ENCODE data around the gene DCLK1.

Gene DCLK1

DNA sequence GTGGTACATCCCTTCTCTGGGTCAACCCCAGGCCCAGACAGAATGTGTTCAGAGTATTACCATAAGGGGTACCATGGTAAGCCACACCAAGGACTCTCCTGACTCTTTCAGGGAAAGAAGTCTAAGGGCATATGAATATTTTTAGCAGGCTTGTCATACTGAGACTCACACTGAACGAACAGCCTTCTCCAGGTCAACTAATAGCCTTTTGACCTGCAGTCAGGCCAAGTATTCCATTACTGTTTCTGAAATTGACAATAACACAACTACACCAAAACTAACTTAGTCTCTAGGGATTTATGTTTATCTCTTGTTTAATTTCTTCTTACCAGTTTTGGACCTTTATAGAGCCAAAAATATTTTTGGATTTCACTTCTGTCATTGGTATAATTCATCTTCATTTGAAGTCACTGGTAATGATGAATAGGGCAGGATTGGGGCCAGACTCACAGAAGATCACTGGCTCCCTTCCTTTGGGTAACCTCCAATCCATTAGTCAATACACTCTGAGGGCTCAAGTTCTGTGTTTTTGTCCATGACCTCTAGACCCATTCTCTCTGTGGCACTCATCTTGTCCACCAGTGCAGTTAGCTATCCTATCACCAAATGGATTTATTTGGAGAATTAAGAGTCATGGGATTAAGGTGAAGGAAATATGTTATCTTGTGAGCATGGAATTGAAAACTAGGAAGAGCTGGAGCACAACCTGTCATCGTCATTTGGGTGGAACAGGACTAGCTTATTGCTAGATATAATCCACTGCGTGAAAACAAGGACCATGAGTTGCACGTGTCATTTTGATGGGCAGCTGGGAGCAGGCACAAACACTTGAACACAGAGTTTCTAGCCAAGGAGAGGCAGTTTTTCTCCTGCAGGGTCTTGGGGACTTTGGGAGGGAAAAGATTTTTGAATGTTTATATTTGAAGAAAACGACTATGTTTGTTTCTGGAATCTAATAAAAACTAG, 313.3 kb downstream of the DCLK1 start:
- no peak for DNase-seq

DNA sequence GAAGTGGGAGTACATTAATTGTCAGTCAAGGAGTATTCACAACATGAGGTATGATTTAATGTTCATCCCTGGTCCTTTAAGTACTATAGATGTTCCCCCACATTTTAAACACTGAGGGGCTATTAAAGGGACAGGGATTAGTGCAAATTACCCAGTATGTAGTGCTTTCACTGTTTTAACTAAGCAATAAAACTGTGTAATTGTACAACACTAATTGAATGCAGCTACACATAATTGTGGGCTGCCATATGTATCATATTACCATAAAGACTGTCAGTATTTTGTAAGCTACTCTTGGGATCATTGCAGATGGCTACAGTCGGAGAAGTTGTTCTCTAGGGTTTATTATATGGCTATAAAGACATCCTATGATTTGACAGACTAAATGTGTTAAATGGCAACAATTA, 316.6 kb downstream of the DCLK1 start:
- DNase-seq = no peak

DNA sequence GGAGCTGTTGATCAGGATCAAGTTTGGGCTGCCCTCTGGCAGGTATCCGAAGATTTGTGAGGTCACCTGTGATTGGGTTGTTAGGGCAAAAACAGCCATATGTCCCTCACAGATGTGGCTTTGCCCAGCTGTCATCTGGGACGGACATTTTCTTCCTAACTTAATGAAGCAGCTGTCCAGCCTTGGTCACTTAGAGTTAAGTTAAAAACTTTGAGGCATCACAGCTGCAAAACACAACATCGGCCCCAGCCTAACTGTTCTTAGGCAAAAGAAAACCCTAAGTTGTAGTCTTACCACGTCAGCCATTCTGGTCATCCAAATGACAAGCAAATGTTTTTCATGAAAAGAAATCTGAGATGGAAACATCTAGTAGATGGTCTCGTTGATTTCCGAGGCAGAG, 318.4 kb downstream of the DCLK1 start:
- DNase-seq = no peak

DNA sequence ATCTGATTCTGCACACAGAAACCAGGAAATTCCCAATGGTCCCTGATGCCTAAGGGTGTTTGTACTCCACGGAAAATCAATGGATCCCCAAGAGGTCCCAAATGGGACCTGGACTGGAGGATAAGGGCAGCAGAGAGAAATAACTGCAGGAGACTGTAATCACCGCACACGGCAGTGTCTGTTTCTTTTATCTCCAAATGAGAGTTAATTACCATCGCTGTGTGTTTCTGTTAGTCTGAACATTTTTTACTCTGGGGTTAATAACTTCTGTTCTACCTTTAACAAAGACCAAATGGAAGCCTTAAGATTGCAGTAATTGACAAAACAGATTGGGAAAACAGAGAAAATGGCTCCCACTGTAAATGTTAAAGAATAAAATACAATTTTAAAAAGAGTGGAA, 320.9 kb downstream of the DCLK1 start:
- no peak for DNase-seq

DNA sequence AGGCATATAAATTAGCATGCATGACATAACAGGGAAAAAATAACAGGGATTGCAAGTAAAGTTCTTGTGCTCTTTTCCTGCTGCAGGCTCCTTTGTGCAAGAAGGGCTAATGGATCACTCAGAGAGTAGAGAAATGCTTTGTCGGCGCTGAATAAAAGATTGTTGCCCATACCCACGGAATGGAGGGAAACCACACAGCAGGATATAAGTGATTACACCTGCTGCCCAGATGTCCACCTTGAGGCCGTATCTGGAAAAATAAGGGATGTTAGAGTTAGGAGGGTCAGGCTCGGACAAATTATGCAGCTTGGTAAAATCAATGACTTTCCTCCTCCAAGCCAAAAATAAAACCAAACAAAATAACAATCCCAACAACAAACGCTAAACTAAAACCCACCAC, 322.3 kb downstream of the DCLK1 start:
- no peak for DNase-seq

DNA sequence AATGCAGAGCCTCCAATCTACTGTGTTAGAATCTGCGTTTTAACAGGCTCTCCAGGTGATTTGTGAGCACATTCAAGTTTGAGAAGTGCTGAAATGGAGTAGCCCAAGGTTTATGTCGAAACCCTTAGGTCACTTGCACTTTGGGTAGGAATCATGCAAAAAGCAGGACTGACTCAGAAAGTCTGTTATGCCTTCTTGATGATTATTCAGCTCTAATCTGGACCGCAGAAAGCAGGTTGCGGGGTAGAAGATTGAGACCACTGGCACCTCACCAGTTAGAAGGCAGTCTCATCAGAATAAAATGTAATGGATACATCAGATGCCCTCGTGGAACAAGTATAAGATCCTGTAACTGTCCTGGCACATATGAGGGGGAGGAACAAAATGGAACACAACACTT, 326.3 kb downstream of the DCLK1 start:
- DNase-seq = no peak

DNA sequence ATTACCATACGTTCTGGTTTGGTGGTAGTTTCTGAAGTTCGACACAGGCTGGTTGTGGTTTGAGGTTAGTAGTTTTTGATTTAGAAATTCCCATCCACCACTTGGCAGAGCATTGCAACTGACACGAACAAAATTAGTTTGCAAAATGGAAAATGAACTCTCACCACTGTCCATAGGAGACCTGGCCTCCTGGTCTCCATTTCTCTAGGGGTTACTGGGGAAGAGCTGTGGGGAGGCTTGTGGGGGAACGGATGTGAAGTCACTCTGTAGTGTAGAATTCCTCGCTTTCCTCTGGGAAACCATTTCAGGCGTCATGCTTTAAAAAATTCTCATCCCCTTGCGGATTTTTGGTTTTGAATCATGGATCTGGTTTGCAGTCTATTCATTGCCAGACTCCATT, 333.2 kb downstream of the DCLK1 start:
- DNase-seq = no peak

DNA sequence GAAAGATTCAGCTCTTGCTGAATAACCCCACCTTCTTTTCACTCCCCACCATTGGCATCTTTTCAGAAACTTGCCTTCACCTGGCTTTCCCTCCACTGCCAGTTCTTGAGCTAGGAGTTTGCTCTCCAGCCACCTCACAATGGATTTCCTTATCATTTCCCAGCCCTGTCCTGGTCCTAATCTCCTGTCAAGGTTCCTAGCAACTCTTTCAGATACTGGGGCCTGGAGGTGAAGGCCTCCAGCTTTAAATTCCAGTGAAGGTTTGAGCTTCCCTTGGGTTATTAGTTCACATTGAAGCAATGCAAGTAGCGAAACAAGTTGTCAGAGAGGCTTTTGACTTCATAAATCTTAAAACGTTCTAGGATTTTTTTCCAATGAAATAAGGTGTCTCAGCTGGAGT, 333.9 kb downstream of the DCLK1 start:
- DNase-seq = no peak

DNA sequence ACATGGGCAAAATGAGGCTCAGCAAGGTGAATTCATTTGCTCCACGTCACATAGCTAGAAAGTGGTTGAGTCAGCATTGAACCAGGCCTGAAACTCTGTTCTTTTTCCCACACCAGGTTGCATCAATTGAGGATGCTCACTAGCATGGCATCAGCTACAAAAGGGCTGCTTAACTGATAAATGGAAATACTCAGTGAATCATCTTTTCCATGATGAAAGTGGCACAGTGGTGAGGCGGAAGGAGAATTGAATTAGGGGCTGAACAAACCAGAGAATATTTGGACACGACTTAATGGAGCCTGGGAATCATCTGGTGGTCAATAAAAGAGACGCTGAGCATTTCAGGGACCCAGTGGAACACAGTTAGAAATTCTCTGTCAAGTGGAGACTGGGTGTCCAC, 334.6 kb downstream of the DCLK1 start:
- no peak for DNase-seq

DNA sequence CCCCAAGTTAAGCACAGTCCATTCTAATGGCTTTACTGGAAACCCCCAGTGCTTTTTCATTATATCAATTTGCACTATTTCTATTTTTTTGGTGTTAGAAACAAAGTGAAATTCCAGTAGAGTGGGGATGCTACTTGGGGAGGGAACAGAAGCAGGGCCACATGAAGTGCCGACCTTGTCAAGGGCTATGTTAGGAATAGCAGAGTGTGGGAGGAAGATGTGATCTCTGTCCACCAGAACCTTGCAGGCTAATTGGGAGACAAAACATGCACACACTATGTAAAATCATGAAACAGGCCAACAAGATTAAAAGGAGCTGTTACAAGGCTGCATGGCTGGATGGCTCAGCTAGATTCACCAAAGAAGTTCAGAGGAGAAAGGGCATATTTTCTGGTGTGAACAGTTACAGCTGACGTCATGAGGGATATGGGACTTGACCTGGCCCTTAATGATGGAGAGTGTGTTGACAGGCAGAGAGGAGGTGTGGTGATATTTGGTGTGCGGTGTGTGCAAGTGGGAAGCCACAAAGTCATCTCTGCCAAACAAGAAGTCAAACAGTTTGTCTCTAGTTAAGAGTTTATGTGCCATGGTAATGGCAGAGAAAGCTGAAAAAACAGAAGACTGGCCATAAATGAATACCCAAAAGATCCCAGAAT, 336.3 kb downstream of the DCLK1 start:
- no peak for DNase-seq

DNA sequence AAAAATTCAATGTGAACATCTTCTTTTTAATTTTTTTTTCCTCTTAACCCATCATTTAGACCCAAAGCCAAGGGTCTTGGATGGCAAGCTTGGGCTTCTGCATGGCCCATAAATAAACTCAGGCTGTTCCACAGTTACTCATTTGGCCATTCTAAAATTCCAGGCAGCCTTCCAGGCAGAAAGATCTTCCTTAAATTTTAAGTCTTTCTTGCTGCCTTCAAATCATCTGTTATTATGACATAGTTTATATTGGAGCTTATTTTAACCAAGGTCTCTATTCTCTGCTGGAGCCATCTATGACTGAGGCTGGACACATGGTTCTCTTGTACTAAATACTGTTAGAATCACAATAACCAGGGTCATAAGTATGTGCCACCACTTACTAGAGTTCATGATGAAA, 337.4 kb downstream of the DCLK1 start:
- no peak for DNase-seq

DNA sequence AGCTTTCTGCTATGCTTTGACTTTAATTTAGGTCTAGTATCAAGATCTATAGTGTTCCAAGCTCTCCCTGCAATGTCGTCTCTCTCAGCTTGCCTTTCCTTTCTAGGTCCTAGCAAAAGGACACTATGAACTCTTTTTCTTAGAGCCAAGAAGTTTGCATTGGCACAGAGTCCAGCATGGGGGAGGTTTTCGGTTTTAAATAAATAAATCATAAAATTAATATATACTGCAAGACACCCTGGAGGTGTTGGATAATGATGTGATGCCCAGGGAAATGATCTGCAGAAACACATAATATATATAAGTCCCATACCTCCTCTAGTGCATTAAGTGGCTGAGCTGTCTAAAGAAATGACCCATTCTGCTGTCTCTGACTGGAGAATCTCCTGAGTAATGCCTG, 338.3 kb downstream of the DCLK1 start:
- no peak for DNase-seq

DNA sequence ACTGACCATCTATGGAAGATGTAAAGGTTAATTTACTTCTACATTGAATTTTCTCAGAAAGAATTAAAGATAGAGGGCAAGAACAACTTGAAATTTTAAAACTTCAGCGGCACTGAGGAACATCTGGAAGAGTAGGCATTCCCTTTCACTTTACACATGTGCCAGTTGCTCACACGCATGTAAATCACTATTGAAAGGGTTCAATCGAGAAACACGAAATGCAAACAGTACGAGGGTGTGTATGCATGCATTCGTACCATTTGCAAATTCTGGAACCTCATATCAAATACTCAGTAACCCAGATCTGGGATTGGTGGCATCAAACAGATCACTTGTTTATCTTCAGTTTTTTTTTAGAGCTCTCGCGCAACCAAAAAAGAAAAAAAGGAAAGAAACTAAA, 339.2 kb downstream of the DCLK1 start:
- DNase-seq = no peak

DNA sequence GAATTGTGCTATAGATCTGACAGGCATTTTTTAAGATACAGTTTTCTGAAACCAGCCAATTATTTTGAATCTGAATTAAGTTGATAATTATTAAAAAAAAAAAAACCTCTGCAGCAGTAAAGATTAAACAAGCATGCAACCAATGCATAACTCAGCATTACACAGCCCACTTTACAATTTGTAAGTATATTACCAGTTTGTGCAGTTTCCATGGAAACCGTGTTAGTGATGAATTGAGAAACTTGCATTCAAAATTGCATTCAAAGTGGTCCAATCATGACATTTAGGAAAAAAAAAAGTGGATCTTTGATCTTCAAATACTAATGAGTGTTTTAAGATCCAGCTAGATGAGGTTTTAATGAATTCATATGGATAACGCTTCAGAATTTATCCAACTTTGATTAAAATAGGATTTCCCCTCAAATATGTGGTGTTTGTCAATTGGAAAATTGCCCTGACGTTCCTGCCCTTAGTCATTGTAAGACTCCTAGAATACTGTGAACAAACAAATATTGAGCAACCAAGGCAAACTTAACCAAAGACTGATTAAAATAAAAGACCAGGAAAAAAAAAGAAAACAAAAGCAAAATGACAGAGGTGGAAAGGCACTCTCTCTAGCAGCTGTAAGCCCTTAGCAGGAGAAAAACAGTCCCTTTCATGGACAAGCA, 339.9 kb downstream of the DCLK1 start:
- DNase-seq = no peak

DNA sequence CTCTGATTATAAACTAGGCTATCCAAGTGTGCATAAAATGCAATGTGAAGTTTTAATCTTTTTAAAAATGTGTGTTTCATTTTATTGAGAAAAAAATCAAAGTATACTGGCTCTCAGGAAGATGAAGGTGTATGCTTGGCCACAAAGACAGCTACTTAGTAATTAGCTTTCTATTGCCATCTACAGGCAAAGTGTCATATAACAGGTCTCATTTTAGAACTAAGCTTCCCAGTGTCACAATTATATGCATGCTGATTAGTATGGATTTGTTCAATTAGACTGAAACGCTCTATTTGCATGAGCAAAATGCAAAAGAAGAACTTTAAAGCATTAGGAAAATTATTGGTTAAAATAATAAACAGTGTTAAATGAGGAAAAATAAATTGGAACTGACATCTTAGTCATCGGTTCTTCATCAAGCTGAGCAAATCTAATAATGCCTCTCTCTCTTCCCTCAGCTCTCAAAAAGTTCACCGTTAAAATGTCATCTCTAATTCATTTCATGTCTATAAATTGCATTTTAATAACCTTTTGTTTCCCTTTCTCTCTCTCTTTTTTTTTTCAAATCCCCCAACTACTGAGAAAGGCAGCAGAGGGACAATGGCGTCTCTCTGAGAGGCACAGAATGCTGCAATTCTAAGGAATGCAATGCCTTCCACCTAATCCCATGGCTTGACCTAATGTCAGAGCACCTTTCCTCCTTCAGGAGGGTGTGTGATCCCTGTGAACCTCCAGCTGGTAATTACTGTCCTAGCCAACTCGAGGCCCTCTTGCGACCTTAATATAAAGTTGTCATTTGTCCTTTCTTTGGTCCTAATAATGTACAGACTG, 341.6 kb downstream of the DCLK1 start:
- no peak for DNase-seq

DNA sequence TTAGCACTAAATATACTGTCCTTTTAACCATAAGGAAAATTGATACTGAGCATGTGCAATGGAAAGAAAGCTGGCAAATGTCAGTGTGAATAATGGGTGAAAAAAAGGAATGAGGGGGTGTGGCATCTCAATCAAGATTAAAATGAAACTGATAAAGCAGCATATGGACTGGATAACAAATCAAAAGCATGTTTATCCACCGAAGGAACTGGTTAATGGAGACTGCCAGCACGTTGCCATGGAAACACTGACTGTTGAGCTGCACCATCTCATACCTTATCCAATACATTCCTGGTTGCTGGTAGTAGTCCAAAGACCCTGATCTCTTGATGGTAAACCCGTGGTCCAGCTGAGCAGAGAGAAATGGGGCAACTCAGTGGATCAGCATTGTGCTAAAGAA, 343.2 kb downstream of the DCLK1 start:
- DNase-seq = no peak

DNA sequence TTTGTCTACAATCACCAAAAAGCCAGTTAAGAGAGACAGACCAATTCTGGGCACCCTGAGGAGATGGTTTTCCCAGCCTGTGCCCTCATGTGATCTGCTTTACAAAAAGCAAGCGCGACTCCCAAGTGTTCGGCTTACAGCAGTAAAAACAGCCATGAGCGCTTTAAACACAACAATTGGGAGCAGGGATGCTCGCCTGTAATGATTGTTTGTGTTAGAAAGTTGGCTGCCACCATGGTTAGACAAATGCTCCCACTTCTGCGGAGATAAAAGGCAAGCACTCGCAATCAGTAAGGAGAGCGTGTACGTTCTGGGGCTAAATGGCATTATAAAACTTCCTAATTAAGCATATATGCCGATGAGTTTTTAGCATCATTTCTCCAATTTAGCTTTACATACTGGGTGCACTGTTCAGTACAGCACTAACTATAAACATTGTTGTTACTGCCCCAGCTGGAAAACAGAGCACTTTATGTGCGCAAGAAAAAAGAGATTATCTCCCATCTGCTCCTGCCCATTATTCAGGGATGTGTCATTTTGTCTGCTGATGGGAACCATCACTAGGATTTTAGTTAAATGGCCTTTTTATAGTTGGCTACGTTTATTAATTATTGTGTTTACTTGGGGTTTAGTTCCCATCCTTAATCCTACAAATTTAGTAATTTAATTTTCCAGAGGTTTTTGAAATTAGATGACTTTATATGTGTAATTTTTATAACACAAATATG, 345.4 kb downstream of the DCLK1 start:
- DNase-seq = no peak

DNA sequence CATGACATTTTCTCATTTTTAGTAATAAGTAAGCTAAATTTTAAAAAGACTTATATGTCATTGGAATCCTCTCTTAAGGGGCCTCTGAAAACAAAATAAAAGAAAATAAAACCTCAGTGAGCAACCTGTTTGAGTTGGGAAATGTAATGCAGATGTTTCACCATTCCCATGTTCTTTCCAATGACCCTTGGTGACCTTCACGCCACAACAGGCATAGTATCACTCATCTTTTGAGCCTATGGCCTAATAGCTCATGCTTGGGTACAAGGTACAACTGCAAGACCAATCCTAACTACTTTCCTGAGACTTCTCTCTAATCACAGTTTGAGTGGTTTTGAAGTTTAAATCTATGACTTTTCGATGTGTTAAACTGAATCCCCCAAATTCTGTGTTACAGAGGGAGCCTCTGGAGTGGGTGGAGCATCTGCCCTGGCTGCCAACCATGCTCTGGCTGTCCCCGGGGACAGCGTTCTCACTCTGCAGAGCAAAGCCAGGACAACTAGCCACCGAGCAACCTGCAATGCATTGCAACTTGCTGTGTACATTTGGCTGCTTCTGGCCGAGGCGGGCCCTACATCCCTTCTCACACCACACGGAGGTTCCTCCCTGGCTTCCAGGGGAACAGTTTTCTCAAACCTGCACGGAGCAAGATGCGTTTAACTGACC, 346.8 kb downstream of the DCLK1 start:
- no peak for DNase-seq

DNA sequence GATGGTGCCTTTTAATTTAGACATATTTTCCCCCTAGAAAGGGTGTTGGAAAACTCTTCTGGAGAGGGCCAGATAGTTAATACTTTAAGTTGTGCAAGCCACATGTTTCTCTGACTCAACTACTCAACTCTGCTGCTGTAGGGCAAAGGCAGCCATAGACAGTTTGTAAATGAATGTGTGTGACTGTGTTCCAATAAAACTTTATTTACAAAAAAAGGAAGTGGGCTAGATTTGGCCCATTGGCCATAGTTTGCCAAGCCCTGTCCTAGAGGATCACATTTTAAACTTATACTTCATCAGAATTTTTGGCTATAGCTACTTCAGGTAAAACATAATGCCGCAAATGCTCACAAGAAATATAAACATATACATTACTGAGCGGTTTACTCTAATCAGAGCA, 348.4 kb downstream of the DCLK1 start:
- no peak for DNase-seq

DNA sequence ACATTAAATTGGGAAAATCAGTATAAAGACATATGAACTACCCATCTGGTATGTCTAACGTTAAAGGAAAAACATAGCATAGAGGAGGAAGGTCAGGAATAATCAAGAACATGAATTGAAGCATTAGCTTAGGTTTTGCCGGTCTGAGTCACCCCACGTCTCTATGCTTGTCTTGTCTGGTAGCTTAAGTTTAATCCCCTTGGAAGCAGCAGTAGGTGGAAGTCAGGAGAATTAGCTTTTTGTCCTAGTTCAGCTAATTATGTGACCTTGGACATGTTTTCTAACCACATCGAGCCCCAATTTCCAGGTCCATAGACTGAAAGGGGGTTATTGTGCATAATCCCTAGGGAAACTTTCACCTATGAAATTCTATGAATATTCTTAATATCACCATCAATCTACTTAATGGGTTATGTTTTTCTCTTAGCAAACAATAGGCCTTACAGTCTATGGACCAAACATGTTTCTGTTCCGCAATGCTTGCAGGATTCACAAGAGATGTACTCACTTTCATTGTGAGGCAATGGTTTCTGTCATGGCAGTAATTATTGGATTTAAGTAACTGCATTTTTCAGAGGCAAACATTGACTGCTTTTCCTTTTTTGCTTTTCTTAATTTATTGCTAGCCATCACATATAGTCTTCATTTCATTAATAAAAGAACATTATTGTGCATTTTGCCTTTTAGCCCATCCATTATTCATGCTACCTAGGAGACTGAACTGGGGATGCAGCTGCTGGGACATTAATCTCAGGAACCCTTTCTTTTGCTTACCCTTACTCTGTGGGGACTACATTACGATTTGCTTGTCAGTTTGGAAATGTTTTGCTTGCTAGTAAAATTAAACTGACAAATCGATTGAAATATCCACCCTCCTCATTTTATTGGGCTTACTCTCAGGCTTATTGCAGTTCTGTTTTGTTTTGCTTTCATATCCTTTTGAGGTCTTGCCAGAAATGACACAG, 349.9 kb downstream of the DCLK1 start:
- DNase-seq = no peak

Data from central memory CD4-positive, alpha-beta T cell (primary cell).